Right forelimb (tissue), 1 donor: ENCODE data around the gene DSG2.

ENCODE experiments used
- DNase-seq: peaks from one replicate; pipeline ENCODE4 v3.0.0-alpha.2; 2018

The DSG2 gene

DNA sequence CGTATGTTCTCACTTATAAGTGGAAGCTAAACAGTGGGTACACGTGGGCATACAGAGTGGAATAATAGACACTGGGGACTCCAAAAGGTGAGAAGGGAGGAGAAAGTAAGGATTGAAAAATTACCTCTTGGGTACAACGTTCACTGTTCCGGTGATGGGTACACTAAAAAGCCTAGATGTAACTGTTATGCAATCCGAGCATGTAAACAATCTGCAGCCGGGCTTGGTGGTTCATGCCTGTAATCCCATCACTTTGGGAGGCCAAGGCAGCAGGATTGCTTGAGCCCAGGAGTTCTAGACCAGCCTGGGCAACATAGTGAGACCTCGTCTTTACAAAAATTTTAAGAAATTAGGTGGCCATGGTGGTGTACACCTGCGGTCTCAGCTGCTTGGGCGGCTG lies 60.6 kb downstream of the DSG2 start:
- DNase-seq, result no peak

- no peak for DNase-seq
These were observed 64.7 kb downstream of the DSG2 start for GRCh38 chr18:31562726-31563125.

- DNase-seq, result no peak
These were observed 65.8 kb downstream of the DSG2 start for GRCh38 chr18:31563778-31564177.

DNA sequence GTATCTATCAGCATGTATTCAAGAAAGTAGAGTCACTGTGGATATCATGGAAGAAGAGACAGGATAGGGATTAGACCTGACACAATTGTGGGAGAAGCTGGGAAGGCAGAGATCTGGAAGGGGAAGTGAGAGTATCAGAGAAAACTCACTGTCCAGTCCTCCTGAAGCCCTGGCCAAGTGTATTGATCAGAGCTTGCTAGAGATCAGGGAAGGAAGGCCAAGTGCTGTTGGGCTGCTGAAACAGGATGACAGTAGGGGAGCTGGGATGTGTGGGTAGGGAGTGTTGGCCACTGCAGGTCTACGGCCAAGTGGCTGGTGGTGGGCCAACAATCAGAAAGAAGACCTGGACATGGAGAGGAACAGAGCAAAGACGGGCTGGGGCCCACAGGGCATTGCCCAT lies 67.4 kb downstream of the DSG2 start:
- DNase-seq, result no peak

- DNase-seq, result no peak
These were observed 68.0 kb downstream of the DSG2 start for GRCh38 chr18:31565782-31566512.

DNA sequence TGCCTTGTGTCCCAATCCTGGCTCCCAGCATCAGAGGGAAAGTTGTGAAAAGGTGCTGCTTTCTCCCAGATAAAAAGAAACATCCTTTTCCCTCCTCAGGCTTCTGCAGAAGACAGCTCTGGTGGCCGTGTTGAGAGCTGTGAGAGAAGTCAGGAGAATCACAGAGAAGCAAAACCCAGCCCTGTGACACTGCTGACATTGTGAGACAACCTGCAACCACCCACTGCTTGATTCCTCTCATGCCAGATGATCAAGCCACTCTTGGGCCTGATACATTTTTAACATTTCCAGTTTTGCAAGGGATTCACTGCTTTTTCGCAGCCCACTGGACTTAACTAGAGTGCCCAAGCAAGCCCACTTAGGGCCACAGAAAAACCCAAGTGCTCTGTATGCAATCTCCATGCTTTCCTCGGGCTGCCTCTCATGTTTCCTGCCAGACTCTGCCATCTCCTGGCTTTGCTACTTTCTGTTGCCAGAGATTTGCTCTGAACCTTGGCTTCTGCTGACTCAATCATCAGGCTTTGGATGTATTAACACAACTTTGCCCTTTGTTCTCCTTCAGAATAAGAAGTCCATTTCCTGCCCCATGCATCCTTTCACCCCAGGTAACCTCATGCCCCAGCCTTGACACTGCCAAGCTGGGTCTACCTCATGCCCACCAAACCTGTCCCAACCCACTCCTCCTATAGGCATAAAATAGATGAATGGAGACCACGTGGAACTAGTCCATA lies 68.8 kb downstream of the DSG2 start:
- DNase-seq, result no peak

DNA sequence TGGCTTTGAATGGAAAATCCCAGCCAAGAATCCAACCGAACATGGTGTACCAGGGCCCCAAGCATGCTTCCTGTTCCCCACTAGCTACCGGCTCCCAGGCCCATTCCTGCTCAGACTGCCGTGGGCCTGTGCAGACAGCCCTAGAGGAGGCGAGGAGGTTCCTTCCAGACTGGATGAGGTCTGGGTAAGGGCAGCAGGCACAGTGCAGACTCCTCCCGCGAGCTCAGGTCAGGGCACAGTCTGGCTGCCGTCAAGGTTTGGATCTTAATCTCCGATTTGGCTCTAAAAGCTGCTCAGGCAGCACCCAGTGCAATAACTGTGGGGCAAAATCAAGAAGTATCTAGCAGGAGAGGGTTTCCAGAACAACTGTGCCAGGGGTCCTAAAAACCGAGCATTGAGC lies 74.4 kb downstream of the DSG2 start:
- DNase-seq, result no peak

GRCh38 chr18:31573051-31573450 lies 75.1 kb downstream of the DSG2 start:
- no peak for DNase-seq

- DNase-seq, result no peak
These were observed 76.4 kb downstream of the DSG2 start for GRCh38 chr18:31574359-31574758.

GRCh38 chr18:31575515-31576257 lies 77.7 kb downstream of the DSG2 start:
- no peak for DNase-seq

DNA sequence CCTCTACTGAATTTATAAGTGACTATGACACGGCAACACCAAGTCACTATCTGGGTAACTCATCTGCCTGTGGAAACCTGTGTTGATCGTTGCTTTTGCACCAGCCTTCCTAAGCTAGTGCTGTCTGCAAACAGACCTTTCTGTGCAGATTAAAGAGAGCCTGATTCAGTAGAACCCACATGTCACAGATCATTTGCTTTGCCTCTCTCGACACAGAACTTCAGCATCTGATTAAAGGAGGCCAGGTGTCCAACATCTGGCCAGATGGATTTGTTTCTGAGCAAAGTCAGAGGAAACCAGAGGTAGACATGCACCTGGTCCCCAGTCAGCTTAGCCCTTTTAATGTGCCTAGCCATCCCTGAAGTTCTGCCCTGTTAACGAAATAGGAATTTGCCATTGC lies 78.7 kb downstream of the DSG2 start:
- DNase-seq, result no peak

- DNase-seq, result no peak
These were observed 79.2 kb downstream of the DSG2 start for GRCh38 chr18:31577195-31577594.

DNA sequence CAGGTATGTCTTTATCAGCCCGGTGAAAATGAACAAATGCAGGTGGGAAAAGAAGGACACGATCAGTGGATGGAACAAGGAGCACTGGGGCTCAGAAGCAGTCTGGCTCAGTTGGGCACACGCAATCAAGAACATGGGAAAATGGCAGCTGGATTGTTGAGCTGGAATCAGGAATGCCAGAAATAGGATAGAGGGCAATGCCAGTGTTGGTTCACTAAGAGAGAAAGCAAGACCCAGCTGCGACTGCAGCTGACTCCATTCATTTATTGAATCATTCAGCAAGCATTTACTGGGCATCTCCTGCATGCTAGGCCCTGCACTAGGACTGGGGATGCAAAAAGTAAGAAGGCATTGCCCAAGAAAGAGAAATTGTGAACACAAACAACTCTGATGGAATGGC lies 80.1 kb downstream of the DSG2 start:
- DNase-seq, result no peak

GRCh38 chr18:31579375-31579774 lies 81.4 kb downstream of the DSG2 start:
- DNase-seq, result no peak

GRCh38 chr18:31581498-31582197 lies 83.7 kb downstream of the DSG2 start:
- no peak for DNase-seq

GRCh38 chr18:31583185-31583854 lies 85.3 kb downstream of the DSG2 start:
- DNase-seq, result no peak

DNA sequence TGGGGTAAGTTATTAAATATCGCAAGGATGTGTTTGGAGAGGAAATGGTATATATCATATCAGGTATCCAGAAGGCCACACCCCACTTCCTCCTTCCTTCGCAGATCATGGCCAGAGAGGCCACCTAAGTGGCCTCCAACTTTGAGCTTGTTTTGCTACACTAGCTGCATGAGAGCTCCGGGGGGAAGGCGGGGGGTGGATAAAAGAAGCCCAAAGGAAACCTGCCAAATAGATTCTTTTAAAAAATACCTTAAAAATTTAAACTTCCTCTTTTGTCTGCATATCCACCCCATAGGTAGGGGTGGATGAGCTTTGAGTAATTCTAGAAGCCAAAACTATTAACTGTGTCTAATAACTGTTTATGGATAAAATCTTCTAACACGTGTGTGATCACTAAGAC lies 88.0 kb downstream of the DSG2 start:
- DNase-seq, result no peak

GRCh38 chr18:31586616-31587015 lies 88.6 kb downstream of the DSG2 start:
- no peak for DNase-seq

DNA sequence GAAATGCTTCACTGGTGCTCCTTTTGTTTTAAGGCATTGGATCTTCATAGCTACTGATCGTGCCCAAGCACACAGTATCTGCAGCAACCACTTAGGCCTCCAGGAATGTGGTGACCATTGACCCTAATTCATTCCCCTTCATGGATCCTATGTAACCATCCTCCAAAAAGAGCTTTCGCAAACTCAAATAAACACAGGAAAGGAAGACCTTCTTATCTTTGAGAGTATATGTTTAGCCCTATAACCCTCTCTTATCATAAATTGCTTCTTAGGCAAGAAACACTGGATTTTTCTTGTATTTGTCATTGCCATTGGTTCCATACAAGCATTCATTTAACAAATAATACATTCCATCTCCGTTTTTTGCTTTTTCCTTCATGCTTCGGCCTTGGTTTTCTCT lies 89.6 kb downstream of the DSG2 start:
- no peak for DNase-seq

DNA sequence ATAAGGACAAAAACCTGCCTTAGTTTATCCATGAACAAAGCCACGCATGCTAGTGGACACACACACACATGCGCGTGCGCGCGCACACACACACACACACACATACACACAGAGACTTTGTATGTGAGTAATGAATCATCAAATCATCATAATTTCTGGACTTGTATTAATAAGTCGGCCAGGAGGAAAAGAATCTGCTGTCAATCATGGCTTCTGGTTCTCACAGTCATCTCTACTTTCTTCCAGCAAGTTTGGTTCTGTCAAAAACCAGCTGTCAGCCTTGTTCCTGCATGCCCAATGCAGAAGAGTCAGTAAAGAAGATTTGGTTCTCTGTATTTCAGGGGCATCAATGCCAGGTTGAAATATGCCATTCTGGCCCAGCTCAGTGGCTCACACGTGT lies 92.6 kb downstream of the DSG2 start:
- no peak for DNase-seq

- no peak for DNase-seq
These were observed 93.1 kb downstream of the DSG2 start for GRCh38 chr18:31591113-31591512.

- no peak for DNase-seq
These were observed 93.7 kb downstream of the DSG2 start, which contains the start of gene TTR for GRCh38 chr18:31591628-31592027. TSS of gene TTR (plus strand) at chr18:31591877. CDS start at chr18:31591903, 26 bp downstream.
